B cell (primary cell): ENCODE data around the gene LRRC7. TPM values are rescaled to one million over a fixed set of nuclear protein-coding genes. Genes with fewer than 3 reads are reported as not detected.

Experiments
- ATAC-seq: fragments of 200-7000 bp; cut with Tn5 transposase; one replicate; pipeline ENCODE4 v1.10.0; 2021; ENCODE audit warnings: low read depth, mild to moderate bottlenecking, moderate number of reproducible peaks, moderate library complexity
- CTCF ChIA-PET: fragments of 350-600 bp; sonication (Branson Sonifier 250); formaldehyde crosslinking; loops from one replicate; lab custom pipeline; 2021; ENCODE audit warnings: antibody characterized with exemption, inconsistent platforms; lab: Charles Lee
- POLR2A ChIA-PET: fragments of 350-600 bp; sonication (Branson Sonifier 250); formaldehyde crosslinking; loops from one replicate; lab custom pipeline; 2021; ENCODE audit warnings: antibody characterized with exemption; lab: Charles Lee
- DNase-seq: peaks from one replicate; pipeline ENCODE4 v3.0.0; 2013
- H2AFZ ChIP-seq: 2 replicates; pipeline ENCODE4 v1.6.1; 2012; ENCODE audit warnings: mild to moderate bottlenecking, low read depth, low read length; ENCODE audit not compliant: insufficient read depth, poor library complexity, severe bottlenecking
- H3K27ac ChIP-seq, 2 donors: 1 replicate in 1 of 2; 2 replicates in 1 of 2; pipeline ENCODE4 v1.5.1; 2012 to 2013; ENCODE audit warnings: low read length in 2 of 2, mild to moderate bottlenecking in 2 of 2, moderate library complexity in 1 of 2
- H3K27me3 ChIP-seq, 4 experiments: fragments of 200-600 bp in 1 of 4; sonication (generic) in 1 of 4; replicated peaks in 1 of 4; 1 replicate in 2 of 4; 2 replicates in 2 of 4; pipeline versions ENCODE4 v1.6.1 to v1.7.0; 2013 to 2016; ENCODE audit warnings: low read length in 3 of 4, mild to moderate bottlenecking in 2 of 4, mixed read lengths in 1 of 4, moderate library complexity in 1 of 4; ENCODE audit not compliant: insufficient read depth in 4 of 4, control insufficient read depth in 3 of 4; ENCODE audit errors: control extremely low read depth in 1 of 4
- H3K36me3 ChIP-seq, 2 experiments: replicated peaks in 1 of 2; 1 replicate in 1 of 2; 2 replicates in 1 of 2; pipeline versions ENCODE4 v1.6.1 to v1.7.1; 2013; ENCODE audit warnings: low read length in 1 of 2; ENCODE audit not compliant: insufficient read depth in 2 of 2, control insufficient read depth in 1 of 2; ENCODE audit errors: control extremely low read depth in 1 of 2, extremely low read depth in 1 of 2
- H3K4me1 ChIP-seq, 2 donors: fragments of 200-600 bp in 1 of 2; sonication (generic) in 1 of 2; 1 replicate in 1 of 2; 2 replicates in 1 of 2; pipeline versions ENCODE4 v1.5.1 to v1.6.1; 2013 to 2017; ENCODE audit warnings: low read length in 2 of 2; ENCODE audit not compliant: control insufficient read depth in 2 of 2, insufficient read depth in 2 of 2
- H3K4me2 ChIP-seq: replicated peaks from 2 replicates; pipeline ENCODE3; 2012; ENCODE audit warnings: mild to moderate bottlenecking, low read depth, low read length; ENCODE audit not compliant: poor library complexity, severe bottlenecking
- H3K4me3 ChIP-seq, 5 experiments: fragments of 200-600 bp in 1 of 5; sonication (generic) in 1 of 5; 1 replicate in 3 of 5; 2 replicates in 2 of 5; pipeline versions ENCODE4 v1.5.1 to v1.7.0; 2011 to 2016; ENCODE audit warnings: low read length in 4 of 5, mild to moderate bottlenecking in 4 of 5, low read depth in 2 of 5, control low read depth in 1 of 5, moderate library complexity in 1 of 5; ENCODE audit not compliant: insufficient read depth in 1 of 5; ENCODE audit errors: control extremely low read depth in 1 of 5, extremely low read depth in 1 of 5
- H3K79me2 ChIP-seq: fragments of 200-600 bp; sonication (generic); one replicate; pipeline ENCODE4 v1.6.0; 2016; ENCODE audit warnings: low read length; ENCODE audit not compliant: control insufficient read depth, insufficient read depth
- H3K9ac ChIP-seq: fragments of 200-600 bp; sonication (generic); 2 replicates; pipeline ENCODE4 v1.6.1; 2017; ENCODE audit warnings: mild to moderate bottlenecking, low read length, moderate library complexity
- H3K9me3 ChIP-seq, 3 donors: one replicate each; pipeline versions ENCODE4 v1.6.1 to v1.7.1; 2013; ENCODE audit warnings: low read length in 2 of 3; ENCODE audit not compliant: control insufficient read depth in 2 of 3, insufficient read depth in 1 of 3; ENCODE audit errors: control extremely low read depth in 1 of 3
- H4K20me1 ChIP-seq: 2 replicates; pipeline ENCODE4 v1.6.0; 2012; ENCODE audit warnings: mild to moderate bottlenecking, low read length; ENCODE audit not compliant: insufficient read depth, control insufficient read depth, poor library complexity, severe bottlenecking
- H3K27ac Mint-ChIP-seq: one replicate; pipeline ENCODE4 v1.8.0; 2021; ENCODE audit warnings: mixed read lengths
- H3K27me3 Mint-ChIP-seq: one replicate; pipeline ENCODE4 v1.8.0; 2021; ENCODE audit warnings: mixed read lengths
- H3K4me1 Mint-ChIP-seq: one replicate; pipeline ENCODE4 v1.8.0; 2021; ENCODE audit warnings: mixed read lengths
- H3K4me3 Mint-ChIP-seq: one replicate; pipeline ENCODE4 v1.8.0; 2021; ENCODE audit warnings: mixed read lengths
- H3K9me3 Mint-ChIP-seq: one replicate; pipeline ENCODE4 v1.8.0; 2022; ENCODE audit warnings: mixed read lengths; ENCODE audit not compliant: insufficient read depth
- EZH2 ChIP-seq: IDR thresholded peaks from 2 replicates; pipeline ENCODE4 v1.6.1; 2012; ENCODE audit warnings: borderline replicate concordance, low read depth, mild to moderate bottlenecking, moderate library complexity, low read length; ENCODE audit not compliant: insufficient read depth, poor library complexity, severe bottlenecking
- WGBS: methylation state at CpG from one replicate; pipeline ENCODE4 v1.1.5; 2013; ENCODE audit warnings: missing lambda C conversion rate; ENCODE audit not compliant: insufficient coverage; 5-methylcytosine and 5-hydroxymethylcytosine counted together
- intact Hi-C: fragments of 100-400 bp; cut with micrococcal nuclease; formaldehyde crosslinking; loops from one replicate; pipeline ENCODE4 v1.10.0; 2022
- polyA plus RNA-seq: library from polyadenylated mRNA; depleted of rRNA; stranded (reverse); fragments of >200 nt; gene quantifications from 2 replicates; pipeline ENCODE4 v1.2.3, GENCODE V29; 2012
- total RNA-seq, 2 donors: library from RNA; stranded (reverse); fragments of 120-200 nt in 1 of 2; gene quantifications; 1 replicate in 1 of 2; 2 replicates in 1 of 2; pipeline versions ENCODE4 v1.2.3 to v1.2.4, GENCODE V29; 2013 to 2022
- TF ChIP-seq, protein P1 (sequence below): fragments of 200-600 bp; IDR thresholded peaks from one replicate; pipeline ENCODE4 v1.8.0; 2022; ENCODE audit warnings: antibody characterized with exemption, mild to moderate bottlenecking

LRRC7 gene
- total and polyA plus RNA-seq, 2 donors (not counting 1 experiment from before 2014, with no cell fraction given) = not detected

DNA sequence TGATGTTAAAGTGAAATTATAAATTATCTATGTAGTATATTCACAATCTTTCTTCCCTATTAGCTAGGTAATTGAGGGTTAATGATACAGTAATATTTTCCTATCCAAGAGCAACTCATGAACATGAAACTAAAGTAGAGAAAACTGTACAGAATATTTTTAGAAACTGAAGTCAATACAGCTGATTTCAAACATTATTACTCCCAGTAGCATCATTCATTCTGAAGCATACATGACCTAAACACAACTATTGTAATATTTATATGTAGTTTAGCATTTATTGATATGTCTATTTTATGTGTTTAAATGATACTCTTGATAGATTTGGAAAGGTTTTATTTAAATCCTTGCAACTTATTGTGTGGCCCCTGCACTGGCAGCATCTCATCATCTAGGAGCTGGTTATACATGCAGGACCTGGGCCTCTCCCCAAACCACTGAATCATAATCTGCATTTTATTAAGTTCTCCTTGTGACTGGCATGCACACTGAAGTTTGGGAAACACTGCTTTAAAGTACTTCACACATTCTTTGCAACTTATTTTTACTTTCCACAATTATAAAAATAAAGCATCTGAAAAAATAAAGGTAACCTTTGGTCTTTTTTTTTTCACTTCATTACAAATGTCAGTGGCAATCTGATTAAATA lies 437.8 kb downstream of the LRRC7 start:
- no peaks in the 10 kb centered on the region for H3K4me1 Mint-ChIP-seq
- Histone ChIP-seq H3K4me1 (no peaks in the 10 kb centered on the region), H3K36me3 (no peaks in the 10 kb centered on the region), H3K4me2 (no peak overlapping the region), H3K9me3 (no peaks in the 10 kb centered on the region), H3K79me2 (no peaks in the 10 kb centered on the region), H3K27me3 (no peaks in the 10 kb centered on the region), H2AFZ (no peak overlapping the region), H4K20me1 (no peaks in the 10 kb centered on the region), H3K4me3 (no peak overlapping the region), H3K9ac (no peak overlapping the region), H3K27ac (no peak overlapping the region)
- H3K27ac Mint-ChIP-seq = no peak overlapping the region
- POLR2A ChIA-PET = no interaction called here
- TF ChIP-seq, protein P1, sequence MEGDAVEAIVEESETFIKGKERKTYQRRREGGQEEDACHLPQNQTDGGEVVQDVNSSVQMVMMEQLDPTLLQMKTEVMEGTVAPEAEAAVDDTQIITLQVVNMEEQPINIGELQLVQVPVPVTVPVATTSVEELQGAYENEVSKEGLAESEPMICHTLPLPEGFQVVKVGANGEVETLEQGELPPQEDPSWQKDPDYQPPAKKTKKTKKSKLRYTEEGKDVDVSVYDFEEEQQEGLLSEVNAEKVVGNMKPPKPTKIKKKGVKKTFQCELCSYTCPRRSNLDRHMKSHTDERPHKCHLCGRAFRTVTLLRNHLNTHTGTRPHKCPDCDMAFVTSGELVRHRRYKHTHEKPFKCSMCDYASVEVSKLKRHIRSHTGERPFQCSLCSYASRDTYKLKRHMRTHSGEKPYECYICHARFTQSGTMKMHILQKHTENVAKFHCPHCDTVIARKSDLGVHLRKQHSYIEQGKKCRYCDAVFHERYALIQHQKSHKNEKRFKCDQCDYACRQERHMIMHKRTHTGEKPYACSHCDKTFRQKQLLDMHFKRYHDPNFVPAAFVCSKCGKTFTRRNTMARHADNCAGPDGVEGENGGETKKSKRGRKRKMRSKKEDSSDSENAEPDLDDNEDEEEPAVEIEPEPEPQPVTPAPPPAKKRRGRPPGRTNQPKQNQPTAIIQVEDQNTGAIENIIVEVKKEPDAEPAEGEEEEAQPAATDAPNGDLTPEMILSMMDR = no peak
- no peak for TF ChIP-seq EZH2
- no peak overlapping the region for H3K4me3 Mint-ChIP-seq
- intact Hi-C loops = no loop called here
- no peaks in the 10 kb centered on the region for H3K27me3 Mint-ChIP-seq
- H3K9me3 Mint-ChIP-seq = no peaks in the 10 kb centered on the region
- no peak for ATAC-seq
- DNase-seq = no peak
- CTCF ChIA-PET = no interaction called here

GRCh38 chr1:70008660-70009059 lies 440.9 kb downstream of the LRRC7 start:
- intact Hi-C loops = no loop called here
- no peak for ATAC-seq
- no peak for DNase-seq
- ChIA-PET CTCF (no interaction called here), POLR2A (no interaction called here)
- Histone ChIP-seq H3K36me3 (no peaks in the 10 kb centered on the region), H3K9ac (no peak overlapping the region), H3K4me2 (no peak overlapping the region), H3K27me3 (no peaks in the 10 kb centered on the region), H3K27ac (no peak overlapping the region), H2AFZ (no peak overlapping the region), H4K20me1 (no peaks in the 10 kb centered on the region), H3K4me1 (no peaks in the 10 kb centered on the region), H3K79me2 (no peaks in the 10 kb centered on the region), H3K4me3 (no peak overlapping the region), H3K9me3 (no peaks in the 10 kb centered on the region)
- Mint-ChIP-seq H3K4me1 (no peaks in the 10 kb centered on the region), H3K27me3 (no peaks in the 10 kb centered on the region), H3K27ac (no peak overlapping the region), H3K9me3 (no peaks in the 10 kb centered on the region), H3K4me3 (no peak overlapping the region)
- WGBS = no CpG with 5 or more reads among the region's 2 CpGs
- TF ChIP-seq EZH2 = no peak
- TF ChIP-seq, protein P1 = no peak
